GM21786 (cell line): ENCODE results near the gene DISC1.
A peak's percentile ranks its signal among the peaks of the same experiment; 100 is the strongest.
"Not testable (repeated sequence)": the region's sequence is repeated elsewhere in the genome, so short reads cannot be mapped to it uniquely, and the experiment has no call there.

ENCODE experiments used
- ATAC-seq: cut with Tn5 transposase; IDR thresholded peaks from one replicate; pipeline ENCODE4 v1.9.1; 2021; ENCODE audit not compliant: unreplicated experiment

Gene DISC1

GRCh38 chr1:231724876-231725647 is 98.5 kb downstream of the DISC1 start:
- ATAC-seq: peak; percentile 61

GRCh38 chr1:231727171-231727570 is 100.6 kb downstream of the DISC1 start:
- no peak for ATAC-seq

GRCh38 chr1:231728987-231729386 is 102.4 kb downstream of the DISC1 start:
- ATAC-seq: not testable (repeated sequence)

GRCh38 chr1:231729544-231729943 is 103.0 kb downstream of the DISC1 start:
- ATAC-seq: no peak

GRCh38 chr1:231731268-231731667 is 104.7 kb downstream of the DISC1 start:
- no peak for ATAC-seq

DNA sequence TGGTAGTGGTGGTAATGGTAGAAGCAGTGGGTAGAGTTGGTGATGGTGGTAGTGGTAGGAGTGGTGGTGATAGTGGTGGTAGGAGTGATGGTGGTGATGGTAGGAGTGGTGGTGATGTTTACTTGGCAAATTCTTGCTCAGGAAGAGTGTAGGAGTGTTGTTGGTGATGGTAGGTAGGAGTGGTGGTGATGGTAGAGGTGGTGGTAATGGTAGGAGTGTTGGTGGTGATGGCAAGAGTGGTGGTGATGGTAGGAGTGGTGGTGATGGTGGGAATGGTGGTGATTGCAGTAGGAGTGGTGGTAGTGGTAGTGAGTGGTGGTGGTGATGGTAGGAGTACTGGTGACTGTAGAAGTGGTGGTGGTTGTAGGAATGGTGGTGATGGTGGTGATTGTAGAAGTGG is 106.5 kb downstream of the DISC1 start:
- no peak for ATAC-seq

GRCh38 chr1:231733672-231734071 is 107.1 kb downstream of the DISC1 start:
- no peak for ATAC-seq

GRCh38 chr1:231734417-231734816 is 107.8 kb downstream of the DISC1 start:
- no peak for ATAC-seq

DNA sequence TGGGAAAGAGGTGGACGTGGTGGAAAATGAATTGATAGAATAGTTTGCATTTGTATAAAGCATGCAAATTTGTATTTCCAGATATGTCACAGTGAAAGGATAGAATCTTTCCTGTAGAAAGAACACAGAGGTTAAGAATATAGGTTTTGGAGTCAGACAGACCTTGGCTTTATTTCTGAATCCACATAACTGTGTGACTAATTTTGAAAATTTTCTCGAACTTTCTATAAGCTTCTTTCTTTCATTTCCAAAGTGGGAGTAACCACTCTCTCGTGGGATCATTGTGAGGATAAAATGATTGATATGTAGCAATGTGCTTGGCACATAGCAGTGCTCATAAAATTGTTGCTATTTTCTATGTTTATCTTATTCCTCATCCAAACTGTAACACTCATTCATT is 108.8 kb downstream of the DISC1 start:
- no peak for ATAC-seq

- no peak for ATAC-seq
Measured at GRCh38 chr1:231735941-231736340, 109.4 kb downstream of the DISC1 start.

GRCh38 chr1:231736464-231736863 is 109.9 kb downstream of the DISC1 start:
- ATAC-seq: no peak

GRCh38 chr1:231738554-231738953 is 112.0 kb downstream of the DISC1 start:
- ATAC-seq: no peak

DNA sequence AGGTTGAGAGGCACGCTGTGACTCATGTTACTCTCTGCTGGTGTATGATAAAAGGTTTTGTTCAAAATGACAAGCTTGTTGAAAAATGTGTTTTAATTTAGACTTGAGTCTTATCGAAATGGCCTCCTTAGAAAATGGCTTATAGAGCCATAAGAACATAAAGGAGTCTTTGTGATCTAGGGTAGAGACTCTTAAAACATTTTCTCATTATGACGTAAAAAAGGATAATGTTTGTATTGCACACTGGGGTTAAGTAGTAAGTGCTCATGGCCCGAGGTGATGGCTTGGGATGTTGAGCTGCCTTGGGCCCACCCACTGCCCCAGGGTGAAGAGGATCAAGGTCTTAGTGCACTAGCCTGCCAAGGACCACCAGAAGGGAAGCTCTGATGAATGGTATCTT is 117.4 kb downstream of the DISC1 start:
- no peak for ATAC-seq

DNA sequence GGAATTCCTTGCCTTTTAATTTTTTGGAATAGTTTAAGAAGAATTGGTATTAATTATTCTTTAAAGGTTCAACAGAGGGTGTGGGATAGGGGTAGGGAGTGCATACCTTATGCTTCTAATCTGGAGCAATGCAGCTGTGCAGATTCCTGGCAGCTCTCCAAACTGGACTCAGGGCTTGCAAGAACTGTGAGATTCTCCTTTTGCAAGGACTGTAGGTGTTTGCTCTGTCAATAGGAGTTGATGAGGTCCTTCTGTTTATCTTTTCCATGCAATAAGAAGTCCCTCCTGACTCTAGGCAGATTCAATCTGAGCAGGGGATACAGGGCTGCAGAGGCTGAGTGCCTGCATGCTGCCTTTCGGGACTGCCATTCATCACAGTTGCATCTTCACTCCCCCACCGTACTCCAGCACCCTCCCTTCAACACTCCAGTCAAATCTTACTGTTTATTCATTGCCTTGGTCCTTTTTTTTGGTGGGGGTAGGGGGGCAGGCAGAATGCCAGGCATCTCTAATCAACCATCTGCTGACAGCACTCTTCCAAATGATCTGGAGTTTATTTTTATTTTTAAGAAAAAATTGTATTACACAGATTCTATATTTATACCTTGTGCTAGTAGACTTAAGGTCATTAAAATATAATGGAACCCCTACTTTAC is 122.3 kb downstream of the DISC1 start:
- ATAC-seq: no peak

- ATAC-seq: no peak
Measured at GRCh38 chr1:231750296-231750695, 123.7 kb downstream of the DISC1 start.

GRCh38 chr1:231750818-231751362 is 124.3 kb downstream of the DISC1 start:
- no peak for ATAC-seq

DNA sequence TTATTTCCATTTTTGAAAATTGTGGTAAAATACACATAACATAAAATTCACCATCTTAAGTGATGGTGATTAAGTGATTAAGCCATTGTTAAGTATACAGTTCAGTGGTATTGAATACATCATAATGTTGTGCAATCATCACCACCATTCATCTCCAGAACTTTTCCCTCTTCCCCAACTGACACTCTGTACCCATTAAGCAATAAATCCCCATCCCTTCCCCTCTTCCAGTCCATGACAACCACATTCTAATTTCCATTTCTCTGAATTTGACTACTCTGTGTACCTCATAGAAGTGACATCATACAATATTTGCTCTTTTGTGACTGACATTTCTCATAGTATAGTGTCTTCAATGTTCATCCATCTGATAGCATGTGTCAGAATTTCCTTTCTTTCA is 124.8 kb downstream of the DISC1 start:
- ATAC-seq: no peak

DNA sequence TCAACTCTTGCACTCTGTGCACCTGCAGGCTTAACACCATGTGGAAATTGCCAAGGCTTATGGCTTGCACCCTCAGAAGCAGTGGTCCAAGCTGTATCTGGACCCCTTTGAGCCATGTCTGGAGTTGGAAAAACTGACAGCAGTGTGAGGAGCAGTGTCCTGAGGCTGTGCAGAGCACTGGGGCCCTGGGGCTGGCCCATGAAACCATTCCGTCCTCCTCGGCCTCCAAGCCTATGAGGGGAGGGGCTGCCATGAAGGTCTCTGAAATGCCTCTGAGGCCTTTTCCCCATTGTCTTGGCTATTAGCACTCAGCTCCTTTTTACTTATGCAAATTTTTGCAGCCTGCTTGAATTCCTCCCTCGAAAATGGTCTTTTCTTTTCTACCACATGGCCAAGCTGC is 126.7 kb downstream of the DISC1 start:
- ATAC-seq: no peak

GRCh38 chr1:231757101-231757404 is 130.5 kb downstream of the DISC1 start:
- peak; percentile 27 for ATAC-seq

GRCh38 chr1:231757759-231758158 is 131.2 kb downstream of the DISC1 start:
- no peak for ATAC-seq

DNA sequence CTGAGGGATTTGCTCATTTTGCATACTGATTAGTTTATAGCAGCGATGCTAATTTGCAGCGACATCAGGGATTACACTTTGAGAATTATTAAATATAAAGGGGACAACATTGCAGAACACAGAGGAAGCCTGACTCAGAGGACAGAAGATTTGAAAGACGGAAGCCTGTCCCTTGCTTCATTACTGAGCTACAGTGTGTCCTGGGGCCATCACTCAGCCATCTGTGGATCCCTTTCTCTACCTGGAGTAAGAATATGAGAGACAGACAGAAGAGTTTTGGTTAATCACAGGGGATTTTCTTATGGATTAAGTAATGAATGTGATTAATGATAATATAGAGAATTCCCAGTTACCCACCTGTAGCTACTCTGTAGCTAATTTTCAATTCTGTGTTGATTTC is 134.7 kb downstream of the DISC1 start:
- no peak for ATAC-seq

DNA sequence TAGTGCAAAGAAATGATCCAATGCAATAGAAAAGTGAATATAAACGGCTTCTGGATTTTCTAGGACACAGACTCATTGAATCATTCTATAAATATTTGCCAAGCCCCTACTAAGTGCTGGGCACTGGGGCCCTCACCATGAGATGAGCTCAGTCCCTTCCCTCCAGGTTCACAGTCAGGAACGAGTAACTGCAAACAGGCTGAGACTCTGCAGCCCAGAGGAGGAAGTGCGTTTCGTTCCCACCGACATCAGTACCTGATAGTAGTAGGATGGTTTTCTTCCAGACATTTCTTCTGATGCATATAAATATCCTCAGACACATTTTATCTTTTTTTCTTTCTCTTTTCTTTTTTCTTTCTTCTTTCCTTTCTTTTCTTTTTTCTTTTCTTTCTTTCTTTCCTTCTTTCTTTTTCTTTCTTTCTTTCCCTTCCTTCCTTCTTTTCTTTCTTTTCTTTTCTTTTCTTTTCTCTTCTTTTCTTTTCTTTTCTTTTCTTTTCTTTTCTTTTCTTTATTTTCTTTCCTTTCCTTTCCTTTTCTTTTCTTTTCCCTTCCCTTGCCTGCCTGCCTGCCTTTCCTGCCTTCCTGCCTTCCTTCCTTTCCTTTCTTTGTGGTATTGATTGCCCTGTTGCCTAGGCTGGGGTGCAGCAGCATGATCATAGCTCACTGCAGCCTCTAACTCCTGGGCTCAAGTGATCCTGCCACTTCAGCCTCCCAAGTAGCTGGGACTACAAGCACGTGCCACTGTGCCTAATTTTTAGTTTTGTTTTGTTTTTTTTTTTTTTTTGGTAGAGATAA is 135.4 kb downstream of the DISC1 start:
- ATAC-seq: no peak
